Kasumi-1 (cell line): Measurements from ENCODE around the gene HPGD.
A peak's percentile ranks its signal among the peaks of the same experiment; 100 is the strongest.
"Not testable (repeated sequence)": the region's sequence is repeated elsewhere in the genome, so short reads cannot be mapped to it uniquely, and the experiment has no call there.

Source experiments
- DNase-seq, 2 experiments: peaks; one replicate each; lab custom pipeline; 2025; lab: John Stamatoyannopoulos, UW

HPGD gene

DNA sequence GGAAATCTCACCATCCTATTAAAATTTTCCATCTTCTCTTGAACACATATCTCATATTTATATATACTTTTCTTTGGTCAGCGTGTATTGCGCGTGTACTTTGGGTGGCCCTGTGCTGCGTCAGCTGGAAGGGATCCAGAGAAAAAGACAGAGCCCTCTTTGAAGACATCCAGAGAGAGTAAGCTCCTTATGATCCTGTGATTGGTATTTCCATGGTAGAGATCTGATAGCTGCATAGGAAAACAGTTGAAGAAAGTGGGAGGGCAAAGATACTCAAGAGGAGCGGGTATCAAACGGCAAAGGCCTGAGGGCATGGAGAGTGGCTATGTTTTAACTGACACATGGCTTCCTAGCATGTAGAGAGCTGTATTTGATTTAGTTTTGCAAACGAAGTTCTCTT, 4.4 kb upstream of the HPGD start:
- DNase-seq: no peak

DNA sequence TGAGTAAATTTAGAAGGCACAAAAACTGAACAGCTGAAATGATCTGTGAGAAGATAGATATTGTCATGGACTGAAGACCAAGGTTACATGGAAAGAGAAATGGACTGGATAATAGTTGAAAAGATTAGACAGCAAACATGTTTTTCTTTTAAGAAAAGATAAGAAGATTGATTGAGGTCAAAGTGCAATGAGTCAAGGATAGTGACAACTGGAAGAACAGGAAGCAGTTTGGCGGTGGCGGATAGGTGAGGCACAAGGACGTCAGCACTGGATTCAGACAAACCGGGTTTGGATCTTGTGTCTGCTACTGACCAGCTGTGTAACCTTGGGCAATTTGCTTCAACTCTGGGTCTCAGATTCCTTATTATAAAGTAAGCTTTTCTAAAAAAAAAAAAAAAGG, 2.0 kb upstream of the HPGD start:
- DNase-seq: no peak

DNA sequence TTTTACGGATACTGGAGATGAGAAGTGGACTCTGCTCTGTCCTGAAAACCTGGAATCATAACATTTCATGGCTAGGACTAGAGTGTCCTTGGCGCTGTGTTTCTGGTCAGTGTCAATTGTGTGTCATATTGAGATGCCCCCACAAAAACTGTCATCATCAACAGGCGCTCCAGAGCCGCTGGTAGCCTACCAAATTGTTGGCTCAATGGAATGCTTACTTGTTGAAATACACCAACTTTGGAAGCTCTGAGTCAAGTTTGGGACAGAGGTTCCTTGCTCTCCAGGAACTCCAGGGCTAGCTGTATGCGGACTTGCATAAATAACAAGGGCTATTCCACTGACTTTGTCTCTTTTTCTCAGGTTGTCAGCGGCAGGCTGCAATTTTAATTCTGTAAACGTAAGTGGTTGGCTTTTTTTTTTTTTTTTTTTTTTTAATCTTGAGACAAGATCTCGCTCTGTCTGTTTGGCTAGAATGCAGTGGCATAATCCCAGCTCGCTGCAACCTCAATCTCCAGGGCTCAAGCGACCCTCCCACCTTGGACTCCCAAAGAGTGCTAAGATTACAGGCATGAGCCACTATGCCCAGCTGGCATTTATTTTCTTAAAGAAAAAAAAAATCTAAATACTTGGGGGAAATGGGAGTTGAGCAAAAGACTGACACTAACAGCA, 871 bp upstream of the HPGD start:
- DNase-seq: no peak

DNA sequence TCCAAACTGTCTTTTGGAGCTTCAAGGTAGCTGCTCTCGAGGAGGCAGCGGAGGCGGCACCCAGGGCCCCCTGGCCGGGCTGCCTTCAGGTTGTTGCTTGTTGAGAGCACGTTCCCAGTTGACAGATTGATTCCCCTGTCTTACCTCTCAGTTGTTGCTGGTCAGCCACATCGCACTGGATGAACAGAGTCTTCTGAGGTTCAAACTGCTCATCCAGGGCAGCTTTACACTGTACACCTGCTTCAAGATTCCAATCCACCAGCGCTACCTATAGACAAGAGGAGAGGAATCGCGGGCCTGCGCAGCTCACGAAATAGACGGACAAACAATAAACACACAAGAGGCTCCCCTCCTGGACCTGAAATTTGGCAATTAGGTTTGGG, 497 bp downstream of the HPGD start:
- DNase-seq: no peak

GRCh38 chr4:174520660-174521059, 1.6 kb downstream of the HPGD start:
- no peak for DNase-seq

DNA sequence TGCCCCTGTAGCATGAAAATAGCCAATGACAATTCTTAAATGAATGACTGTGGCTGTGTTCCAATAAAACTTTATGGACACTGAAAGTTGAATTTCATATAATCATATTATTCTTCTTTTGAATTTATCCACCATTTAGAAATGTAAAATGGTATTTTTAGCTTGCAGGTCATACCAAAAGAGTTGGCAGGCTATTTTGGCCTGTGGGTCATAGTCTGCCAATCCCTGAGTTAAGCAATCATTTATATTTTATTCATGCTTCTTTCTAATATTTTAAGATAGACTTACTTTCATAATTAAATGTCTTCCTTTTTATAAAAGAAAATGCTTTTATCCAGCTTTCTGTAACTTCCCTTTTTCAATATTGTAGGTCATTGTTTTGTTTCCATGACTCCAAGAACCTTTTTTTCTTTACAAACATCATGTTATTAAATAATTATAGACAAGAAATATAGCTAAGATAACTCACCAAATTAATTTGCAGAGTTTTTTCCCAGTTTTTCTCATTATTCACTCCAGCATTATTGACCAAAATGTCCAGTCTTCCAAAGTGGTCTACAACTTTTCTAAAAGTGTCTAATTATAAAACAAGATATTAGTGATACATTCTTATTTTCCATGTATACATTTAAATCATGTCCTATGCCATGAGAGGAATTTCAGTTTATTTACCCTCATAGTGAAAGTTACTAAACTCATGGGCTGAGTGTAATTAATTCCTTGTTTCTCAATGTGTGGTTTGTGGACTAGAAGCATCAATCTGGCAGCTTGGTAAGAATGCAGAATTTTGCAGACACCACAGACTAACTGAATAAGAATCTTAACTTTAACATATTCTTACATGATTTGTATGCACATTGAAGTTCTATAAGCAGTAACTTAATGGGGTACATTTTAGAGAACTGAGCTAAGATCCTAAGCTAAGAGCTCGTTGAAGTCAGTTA, 4.5 kb downstream of the HPGD start:
- DNase-seq: peak; percentile 34 to 43

GRCh38 chr4:174516794-174517193, 5.5 kb downstream of the HPGD start:
- no peak for DNase-seq

- no peak for DNase-seq
These were observed 5.9 kb downstream of the HPGD start for GRCh38 chr4:174516345-174516744.

GRCh38 chr4:174512745-174513144, 9.5 kb downstream of the HPGD start:
- no peak for DNase-seq

DNA sequence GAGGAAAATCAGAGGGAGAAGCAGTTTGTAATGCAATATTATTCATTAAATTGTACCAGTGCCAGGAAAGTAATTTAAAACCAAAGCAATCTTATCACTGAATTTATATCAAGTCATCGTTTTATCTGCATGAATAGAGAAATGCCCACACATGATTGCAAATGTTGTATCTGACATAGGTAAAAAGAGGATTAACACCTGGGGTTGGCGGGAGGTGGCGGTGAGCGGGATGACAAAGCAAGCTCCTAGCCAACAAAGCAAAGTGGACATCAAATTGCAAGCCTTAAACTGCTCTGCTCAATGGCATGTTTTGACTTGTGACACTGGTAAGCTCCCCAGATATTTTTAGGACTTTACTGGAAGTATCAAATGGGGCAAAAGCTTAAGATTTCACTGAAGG, 16.4 kb downstream of the HPGD start:
- no peak for DNase-seq

- DNase-seq: no peak
These were observed 17.3 kb downstream of the HPGD start for GRCh38 chr4:174505007-174505406.

- DNase-seq: no peak
These were observed 19.1 kb downstream of the HPGD start for GRCh38 chr4:174503079-174503715.

DNA sequence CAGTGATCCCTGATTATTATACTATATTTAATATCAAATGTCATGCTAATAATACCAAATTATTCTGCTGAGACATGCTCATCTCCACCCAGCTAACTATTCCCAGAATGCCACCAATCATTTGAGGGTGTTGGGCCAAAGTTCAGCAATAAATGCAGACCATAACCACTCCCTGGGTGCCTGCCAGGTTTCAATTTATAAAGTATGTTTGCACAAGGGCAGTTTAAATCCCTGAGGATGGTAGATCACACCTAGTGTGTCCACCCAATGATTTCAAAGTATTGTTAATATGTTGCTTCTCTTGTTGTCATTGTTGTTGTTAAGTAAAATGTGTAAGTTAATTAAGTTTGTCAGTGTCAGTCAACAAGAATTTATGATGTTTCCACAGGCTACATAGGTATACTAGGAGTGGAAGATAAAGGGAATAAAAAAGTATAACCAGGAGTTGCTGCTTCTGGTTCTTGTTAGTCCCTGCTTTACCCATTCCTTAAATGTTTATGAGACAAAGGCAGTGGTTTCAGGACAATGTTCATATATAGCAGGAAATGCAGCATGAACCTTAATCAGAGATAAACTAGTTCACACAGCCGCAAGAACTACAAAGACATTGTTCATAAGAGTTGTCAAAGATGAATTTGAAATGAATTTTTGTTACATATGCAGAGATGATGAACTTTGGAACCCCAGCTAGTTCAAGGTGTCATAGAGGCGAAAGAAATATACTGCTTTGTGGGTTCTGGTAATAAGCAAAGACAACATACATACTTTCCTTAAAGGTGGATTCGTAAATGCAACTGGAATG, 25.5 kb downstream of the HPGD start:
- no peak for DNase-seq

- no peak for DNase-seq
These were observed 26.7 kb downstream of the HPGD start for GRCh38 chr4:174495626-174496025.

DNA sequence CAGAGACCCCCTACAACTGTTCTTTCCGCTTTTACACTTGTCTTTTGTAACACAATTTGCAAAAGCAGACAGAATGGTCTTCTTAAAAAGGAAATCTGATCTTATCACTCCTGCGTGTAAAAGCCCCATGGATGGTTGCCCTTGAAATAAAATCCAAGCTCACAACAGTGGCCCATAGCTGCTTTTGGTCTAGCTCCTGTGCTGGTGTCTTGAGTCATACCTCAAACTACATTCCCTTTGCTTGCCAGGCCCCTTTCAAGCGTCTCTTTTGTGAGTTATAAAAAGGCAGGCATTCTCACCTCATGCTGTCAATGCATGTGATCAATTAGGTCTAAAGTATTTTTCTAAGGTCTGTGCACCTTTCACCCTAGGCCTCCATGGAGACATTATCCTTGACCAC, 27.6 kb downstream of the HPGD start:
- DNase-seq: no peak

DNA sequence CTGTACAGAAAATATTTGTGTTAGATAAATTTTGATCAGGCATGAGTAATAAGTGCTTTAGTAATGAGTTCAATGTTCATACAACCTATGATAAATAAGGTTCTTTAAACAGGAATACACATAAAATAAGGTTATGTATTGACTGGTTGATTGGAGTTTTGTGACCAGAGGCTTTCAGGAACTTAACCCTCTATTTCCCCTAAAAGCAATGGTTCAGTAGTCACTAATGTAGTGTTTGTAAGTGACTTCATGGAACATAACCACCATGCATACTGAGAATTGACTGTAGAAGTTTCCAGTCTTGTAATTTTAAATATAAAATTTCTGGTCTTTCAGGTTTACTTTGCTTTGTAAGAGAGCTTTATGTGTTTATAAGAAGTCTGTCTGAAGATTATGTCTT, 28.1 kb downstream of the HPGD start:
- no peak for DNase-seq

GRCh38 chr4:174490451-174490961, 31.8 kb downstream of the HPGD start:
- DNase-seq: no peak

DNA sequence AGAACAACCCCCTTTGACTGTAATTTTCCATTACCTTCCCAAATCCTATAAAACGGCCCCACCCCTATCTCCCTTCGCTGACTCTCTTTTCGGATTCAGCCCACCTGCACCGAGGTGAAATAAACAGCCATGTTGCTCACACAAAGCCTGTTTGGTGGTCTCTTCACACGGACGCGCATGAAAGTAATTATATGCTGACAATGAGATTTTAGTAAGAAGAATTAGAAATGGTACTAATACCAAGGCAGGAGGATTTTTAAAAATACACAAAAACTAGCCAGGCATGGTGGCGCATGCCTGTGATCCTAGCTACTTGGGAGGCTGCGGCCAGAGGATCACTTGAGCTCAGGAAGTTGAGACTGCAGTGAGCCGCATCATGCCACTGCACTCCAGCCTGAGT, 33.9 kb downstream of the HPGD start:
- DNase-seq: not testable (repeated sequence)

- DNase-seq: no peak
These were observed 37.3 kb downstream of the HPGD start for GRCh38 chr4:174485025-174485424.

DNA sequence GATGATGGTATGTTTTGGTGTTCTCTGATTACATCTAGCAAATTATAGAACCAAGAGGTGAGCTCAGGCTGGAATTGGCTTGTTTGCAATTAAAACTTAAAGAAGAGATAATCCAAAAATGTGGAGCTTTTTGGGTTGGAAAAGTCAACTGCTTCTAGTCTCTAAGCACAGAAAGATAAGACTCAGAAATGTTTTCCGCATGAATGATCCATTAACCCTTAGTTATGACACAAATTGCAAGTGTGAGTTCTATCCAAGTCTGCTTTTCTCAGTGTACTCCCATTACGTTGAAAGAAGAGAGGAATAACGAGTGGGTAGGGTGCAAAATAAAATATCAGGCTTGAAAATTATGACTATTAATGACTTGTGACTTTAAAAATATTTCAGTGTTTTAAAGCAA, 38.5 kb downstream of the HPGD start:
- no peak for DNase-seq

DNA sequence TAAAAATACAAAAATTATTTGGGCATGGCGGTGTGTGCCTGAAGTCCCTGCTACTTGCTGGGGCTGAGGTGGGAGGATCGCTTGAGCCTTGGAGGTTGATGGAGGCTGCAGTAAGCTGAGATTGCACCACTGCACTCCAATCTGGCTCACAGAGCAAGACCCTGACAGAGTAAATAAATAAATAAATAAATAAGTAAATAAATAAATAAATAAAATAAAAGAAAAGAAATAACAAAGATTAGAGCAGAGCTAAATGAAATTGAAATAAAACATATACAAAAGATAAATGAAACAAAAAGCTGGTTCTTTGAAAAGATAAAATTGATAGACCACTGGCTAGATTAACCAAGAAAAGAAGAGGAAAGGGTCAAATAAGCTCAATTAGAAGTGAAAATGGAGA, 43.1 kb downstream of the HPGD start:
- no peak for DNase-seq

DNA sequence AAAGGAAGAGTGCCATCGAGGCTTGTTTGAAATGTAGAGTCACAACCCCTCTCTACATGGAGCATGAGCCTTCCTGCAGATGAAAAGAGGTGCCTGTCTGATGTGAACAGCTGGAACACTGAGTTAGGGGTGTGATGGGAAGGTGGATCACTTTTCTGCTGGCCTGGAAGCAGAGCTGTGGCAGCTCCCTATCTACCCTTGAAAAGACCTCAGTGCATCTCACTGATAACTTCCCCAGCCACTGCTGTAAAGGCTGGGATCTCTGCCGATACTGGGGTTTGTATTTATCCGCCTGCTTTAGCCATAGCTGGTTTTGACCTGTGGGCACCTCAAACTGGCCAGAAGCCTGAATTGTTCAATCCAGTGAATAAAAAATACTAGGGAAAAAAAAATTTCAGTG, 46.8 kb downstream of the HPGD start:
- no peak for DNase-seq
